Measurements from ENCODE around the gene SLC35D1.

The SLC35D1 gene

GRCh38 chr1:67031121-67031858 lies 22.7 kb downstream of the SLC35D1 start:
- H3K36me3 ChIP-seq (replicated peaks): no peaks in the 10 kb centered on the region
- DNase-seq (ENCODE audit: low spot score in 2 of 2): no peak
- in situ Hi-C loops (cut with MboI; ENCODE audit: low sequenced_read_pairs): no loop called here

GRCh38 chr1:67029472-67029871 lies 24.5 kb downstream of the SLC35D1 start:
- no peaks in the 10 kb centered on the region for H3K36me3 ChIP-seq (replicated peaks)
- no peaks in the 10 kb centered on the region for H3K27me3 ChIP-seq (ENCODE audit: low read depth)
- DNase-seq (ENCODE audit: low spot score in 2 of 2): no peak
- H3K4me1 ChIP-seq: no peaks in the 10 kb centered on the region
- no peaks in the 10 kb centered on the region for H3K9me3 ChIP-seq
- H3K4me3 ChIP-seq: no peak overlapping the region
- in situ Hi-C loops (cut with MboI; ENCODE audit: low sequenced_read_pairs): no loop called here

More at GRCh38 chr1:67031121-67031858, 22.7 kb downstream of the SLC35D1 start:
- H3K9me3 ChIP-seq: no peaks in the 10 kb centered on the region
- H3K4me1 ChIP-seq: no peaks in the 10 kb centered on the region
- H3K4me3 ChIP-seq: no peak overlapping the region
- H3K27me3 ChIP-seq (ENCODE audit: low read depth): no peaks in the 10 kb centered on the region

GRCh38 chr1:67020765-67021164 lies 33.2 kb downstream of the SLC35D1 start:
- Histone ChIP-seq H3K36me3 (replicated peaks) (peaks cover 7% of the 10 kb centered on the region), H3K9me3 (no peaks in the 10 kb centered on the region), H3K4me3 (no peak overlapping the region), H3K27me3 (ENCODE audit: low read depth) (no peaks in the 10 kb centered on the region), H3K4me1 (no peaks in the 10 kb centered on the region)
- DNase-seq (ENCODE audit: low spot score in 2 of 2): no peak
- in situ Hi-C loops (cut with MboI; ENCODE audit: low sequenced_read_pairs): no loop called here

- H3K4me3 ChIP-seq: no peak overlapping the region
- no peaks in the 10 kb centered on the region for H3K9me3 ChIP-seq
- no peaks in the 10 kb centered on the region for H3K4me1 ChIP-seq
- peaks cover 7% of the 10 kb centered on the region for H3K36me3 ChIP-seq (replicated peaks)
- H3K27me3 ChIP-seq (ENCODE audit: low read depth): no peaks in the 10 kb centered on the region
- in situ Hi-C loops (cut with MboI; ENCODE audit: low sequenced_read_pairs): no loop called here
- DNase-seq (ENCODE audit: low spot score in 2 of 2): no peak
These were observed 33.6 kb downstream of the SLC35D1 start for GRCh38 chr1:67020304-67020703.

GRCh38 chr1:67019600-67020136 lies 34.3 kb downstream of the SLC35D1 start:
- no peak for DNase-seq (ENCODE audit: low spot score in 2 of 2)
- no peaks in the 10 kb centered on the region for H3K4me1 ChIP-seq
- no peaks in the 10 kb centered on the region for H3K27me3 ChIP-seq (ENCODE audit: low read depth)
- no peaks in the 10 kb centered on the region for H3K9me3 ChIP-seq
- peaks cover 7% of the 10 kb centered on the region for H3K36me3 ChIP-seq (replicated peaks)
- no peak overlapping the region for H3K4me3 ChIP-seq
- in situ Hi-C loops (cut with MboI; ENCODE audit: low sequenced_read_pairs): no loop called here

- Histone ChIP-seq H3K36me3 (replicated peaks) (peaks cover 7% of the 10 kb centered on the region), H3K4me3 (no peak overlapping the region), H3K9me3 (no peaks in the 10 kb centered on the region), H3K27me3 (ENCODE audit: low read depth) (no peaks in the 10 kb centered on the region), H3K4me1 (no peaks in the 10 kb centered on the region)
- no peak for DNase-seq (ENCODE audit: low spot score in 2 of 2)
- in situ Hi-C loops (cut with MboI; ENCODE audit: low sequenced_read_pairs): no loop called here
These were observed 34.8 kb downstream of the SLC35D1 start for GRCh38 chr1:67019121-67019520.

GRCh38 chr1:67018574-67018973 lies 35.4 kb downstream of the SLC35D1 start:
- DNase-seq (ENCODE audit: low spot score in 2 of 2): no peak
- Histone ChIP-seq H3K4me3 (no peak overlapping the region), H3K9me3 (no peaks in the 10 kb centered on the region), H3K27me3 (ENCODE audit: low read depth) (no peaks in the 10 kb centered on the region), H3K4me1 (no peaks in the 10 kb centered on the region), H3K36me3 (replicated peaks) (peaks cover 7% of the 10 kb centered on the region)
- in situ Hi-C loops (cut with MboI; ENCODE audit: low sequenced_read_pairs): no loop called here

- Histone ChIP-seq H3K27me3 (ENCODE audit: low read depth) (no peaks in the 10 kb centered on the region), H3K4me3 (no peak overlapping the region), H3K9me3 (no peaks in the 10 kb centered on the region), H3K36me3 (replicated peaks) (no peaks in the 10 kb centered on the region; the same call in 1 of the 2 replicates), H3K4me1 (no peaks in the 10 kb centered on the region; the same call in 1 of the 2 replicates)
- in situ Hi-C loops (cut with MboI; ENCODE audit: low sequenced_read_pairs): no loop called here
- DNase-seq (ENCODE audit: low spot score in 2 of 2): no peak
These were observed 40.4 kb downstream of the SLC35D1 start for GRCh38 chr1:67013573-67013972.

GRCh38 chr1:67009792-67010191 lies 44.2 kb downstream of the SLC35D1 start:
- H3K4me3 ChIP-seq: no peak overlapping the region
- no peaks in the 10 kb centered on the region for H3K27me3 ChIP-seq (ENCODE audit: low read depth)
- in situ Hi-C loops (cut with MboI; ENCODE audit: low sequenced_read_pairs): no loop called here
- DNase-seq (ENCODE audit: low spot score in 2 of 2): no peak
- H3K9me3 ChIP-seq: no peaks in the 10 kb centered on the region
- no peaks in the 10 kb centered on the region; the same call in 1 of the 2 replicates for H3K4me1 ChIP-seq
- no peaks in the 10 kb centered on the region; the same call in 1 of the 2 replicates for H3K36me3 ChIP-seq (replicated peaks)

- no peaks in the 10 kb centered on the region for H3K27me3 ChIP-seq (ENCODE audit: low read depth)
- no peak for DNase-seq (ENCODE audit: low spot score in 2 of 2)
- in situ Hi-C loops (cut with MboI; ENCODE audit: low sequenced_read_pairs): no loop called here
- peaks cover 10% of the 10 kb centered on the region; the same call in 1 of the 2 replicates for H3K36me3 ChIP-seq (replicated peaks)
- H3K4me1 ChIP-seq: no peaks in the 10 kb centered on the region
- no peak overlapping the region for H3K4me3 ChIP-seq
- no peaks in the 10 kb centered on the region for H3K9me3 ChIP-seq
These were observed 48.9 kb downstream of the SLC35D1 start for GRCh38 chr1:67005068-67005467.

- no peaks in the 10 kb centered on the region for H3K27me3 ChIP-seq (ENCODE audit: low read depth)
- no peak for DNase-seq (ENCODE audit: low spot score in 2 of 2)
- no peaks in the 10 kb centered on the region for H3K9me3 ChIP-seq
- H3K4me1 ChIP-seq: no peaks in the 10 kb centered on the region
- H3K4me3 ChIP-seq: no peak overlapping the region
- in situ Hi-C loops (cut with MboI; ENCODE audit: low sequenced_read_pairs): no loop called here
- peaks cover 10% of the 10 kb centered on the region; the same call in 1 of the 2 replicates for H3K36me3 ChIP-seq (replicated peaks)
These were observed 49.8 kb downstream of the SLC35D1 start for GRCh38 chr1:67004176-67004575.

- no peaks in the 10 kb centered on the region for H3K4me1 ChIP-seq
- no peak overlapping the region for H3K4me3 ChIP-seq
- H3K9me3 ChIP-seq: no peaks in the 10 kb centered on the region
- in situ Hi-C loops (cut with MboI; ENCODE audit: low sequenced_read_pairs): no loop called here
- no peaks in the 10 kb centered on the region for H3K27me3 ChIP-seq (ENCODE audit: low read depth)
- no peak for DNase-seq (ENCODE audit: low spot score in 2 of 2)
- peaks cover 19% of the 10 kb centered on the region; the same call in 1 of the 2 replicates for H3K36me3 ChIP-seq (replicated peaks)
These were observed 52.1 kb downstream of the SLC35D1 start for GRCh38 chr1:67001682-67002425.

GRCh38 chr1:66999640-67000400 lies 54.1 kb downstream of the SLC35D1 start:
- peaks cover 19% of the 10 kb centered on the region; the same call in 1 of the 2 replicates for H3K36me3 ChIP-seq (replicated peaks)
- no peaks in the 10 kb centered on the region for H3K9me3 ChIP-seq
- no peak overlapping the region for H3K4me3 ChIP-seq
- no peaks in the 10 kb centered on the region for H3K4me1 ChIP-seq
- no peaks in the 10 kb centered on the region for H3K27me3 ChIP-seq (ENCODE audit: low read depth)
- in situ Hi-C loops (cut with MboI; ENCODE audit: low sequenced_read_pairs): loop anchor here (10.0 kb wide), 1 partner anchor 145 kb away; no protein-coding TSS in a partner anchor
- no peak for DNase-seq (ENCODE audit: low spot score in 2 of 2)

Data from HAP-1 (cell line).